Brain microvascular endothelial cell (primary cell): Measurements from ENCODE around the gene PADI3.

Experiments
- DNase-seq: peaks from one replicate; pipeline ENCODE4 v3.0.0-alpha.2; 2020
- H3K27ac ChIP-seq: fragments of 250-450 bp; sonication (Bioruptor Pico); 2 replicates; pipeline ENCODE4 v1.5.1; 2020; ENCODE audit warnings: mild to moderate bottlenecking, moderate library complexity
- H3K27me3 ChIP-seq: fragments of 250-450 bp; sonication (Bioruptor Pico); replicated peaks from 2 replicates; pipeline ENCODE4 v1.5.1; 2020; ENCODE audit warnings: mild to moderate bottlenecking
- H3K36me3 ChIP-seq: fragments of 250-450 bp; sonication (Bioruptor Pico); replicated peaks from 2 replicates; pipeline ENCODE4 v1.5.1; 2020; ENCODE audit warnings: mild to moderate bottlenecking
- H3K4me3 ChIP-seq: 2 replicates; pipeline ENCODE4 v1.5.1; 2011; ENCODE audit warnings: low read depth, mild to moderate bottlenecking, control low read depth, low read length, moderate library complexity
- CTCF ChIP-seq: IDR thresholded peaks from 2 replicates; pipeline ENCODE4 v1.5.1; 2011; ENCODE audit warnings: low read depth, mild to moderate bottlenecking, moderate library complexity, low read length, control low read depth, inconsistent platforms; ENCODE audit errors: missing control alignments
- in situ Hi-C: cut with HindIII; loops from 2 replicates; pipeline ENCODE4 v1.10.0; 2017; ENCODE audit warnings: low sequenced_read_pairs, low pct_ligation_motif_present

The PADI3 gene

GRCh38 chr1:17296086-17296485, 47.2 kb downstream of the PADI3 start:
- in situ Hi-C loops, result no loop called here
- DNase-seq, result no peak

GRCh38 chr1:17297991-17298390, 49.1 kb downstream of the PADI3 start:
- no peak for TF ChIP-seq CTCF
- Histone ChIP-seq H3K4me3 (no peak overlapping the region), H3K27me3 (no peaks in the 10 kb centered on the region), H3K36me3 (no peaks in the 10 kb centered on the region), H3K27ac (no peak overlapping the region)
- in situ Hi-C loops, result no loop called here
- DNase-seq, result no peak

More at GRCh38 chr1:17296086-17296485, 47.2 kb downstream of the PADI3 start:
- no peaks in the 10 kb centered on the region for H3K36me3 ChIP-seq
- no peak overlapping the region for H3K4me3 ChIP-seq
- no peak for TF ChIP-seq CTCF
- H3K27ac ChIP-seq, result no peak overlapping the region
- no peaks in the 10 kb centered on the region for H3K27me3 ChIP-seq

GRCh38 chr1:17301767-17302166, 52.9 kb downstream of the PADI3 start:
- Histone ChIP-seq H3K27ac (no peak overlapping the region), H3K36me3 (no peaks in the 10 kb centered on the region), H3K4me3 (no peak overlapping the region), H3K27me3 (peaks cover 3% of the 10 kb centered on the region)
- TF ChIP-seq CTCF, result no peak
- DNase-seq, result no peak
- in situ Hi-C loops, result no loop called here

DNA sequence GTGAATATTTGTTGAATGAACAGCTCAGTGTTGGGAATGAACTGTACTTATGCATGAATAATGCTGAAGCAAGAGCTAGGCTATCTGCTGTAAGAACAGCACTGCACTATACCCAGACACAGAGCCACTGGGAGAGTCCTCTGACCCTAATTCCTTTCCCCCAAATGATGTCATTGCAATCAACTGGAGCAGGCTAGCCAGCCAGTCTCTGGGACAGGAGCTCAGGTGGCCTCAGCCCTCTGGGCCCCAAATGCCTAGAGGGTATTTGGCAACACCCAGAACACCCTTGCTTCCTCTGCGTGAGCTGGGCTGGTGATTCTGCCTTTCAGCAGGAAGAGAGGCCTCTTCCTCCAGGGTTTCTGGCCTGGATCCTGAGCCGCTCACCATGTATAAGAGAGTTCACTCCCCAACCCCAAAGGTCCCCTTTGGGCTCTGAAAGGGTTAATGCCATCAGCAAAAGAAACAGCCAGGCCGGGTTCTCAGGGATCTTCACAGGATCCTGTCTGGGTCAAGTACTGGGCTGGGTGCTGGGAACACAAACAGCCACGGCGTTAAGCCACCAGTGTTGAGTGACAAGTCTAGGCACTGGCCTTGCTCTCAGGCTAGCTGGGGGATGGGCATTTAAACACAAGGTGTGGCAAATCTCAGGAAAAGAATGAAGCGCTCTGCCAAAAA, 55.4 kb downstream of the PADI3 start:
- Histone ChIP-seq H3K27ac (no peak overlapping the region), H3K36me3 (no peaks in the 10 kb centered on the region), H3K27me3 (peaks cover 5% of the 10 kb centered on the region), H3K4me3 (no peak overlapping the region)
- no peak for DNase-seq
- in situ Hi-C loops, result no loop called here
- no peak for TF ChIP-seq CTCF

DNA sequence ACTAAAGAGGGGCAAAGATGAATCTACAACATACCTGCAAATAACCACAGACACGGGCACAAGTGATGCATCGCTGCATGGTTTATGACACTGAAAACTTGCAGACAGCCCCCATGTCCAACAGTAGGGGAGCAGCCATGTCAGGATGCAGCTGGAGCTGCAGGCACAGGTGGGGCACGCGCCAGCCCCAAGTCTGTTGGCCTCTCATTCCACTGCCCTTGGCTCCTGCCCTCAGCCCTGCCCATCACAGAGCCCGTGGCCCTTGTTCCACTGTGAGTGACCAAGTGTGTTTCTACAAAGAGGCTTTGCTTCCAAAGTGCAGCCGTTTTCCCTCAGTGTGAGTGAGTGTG, 55.9 kb downstream of the PADI3 start:
- Histone ChIP-seq H3K27ac (no peak overlapping the region), H3K4me3 (no peak overlapping the region), H3K36me3 (no peaks in the 10 kb centered on the region), H3K27me3 (peaks cover 7% of the 10 kb centered on the region)
- DNase-seq, result no peak
- no peak for TF ChIP-seq CTCF
- in situ Hi-C loops, result no loop called here

- Histone ChIP-seq H3K27ac (no peak overlapping the region), H3K27me3 (peaks cover 7% of the 10 kb centered on the region), H3K36me3 (no peaks in the 10 kb centered on the region), H3K4me3 (no peak overlapping the region)
- in situ Hi-C loops, result no loop called here
- TF ChIP-seq CTCF, result no peak
- DNase-seq, result no peak
Measured at GRCh38 chr1:17305576-17306095, 56.7 kb downstream of the PADI3 start.
